VCaP (cell line): Measurements from ENCODE around the gene KCNMB4.

Experiments
- H3K27ac ChIP-seq: fragments of 450-650 bp; 2 replicates; pipeline ENCODE4 v1.5.1; 2017
- TF ChIP-seq, protein P1 (sequence below): fragments of 450-650 bp; conservative IDR thresholded peaks from 2 replicates; pipeline ENCODE4 v1.5.1; 2017; ENCODE audit warnings: mild to moderate bottlenecking, moderate library complexity

The KCNMB4 gene

DNA sequence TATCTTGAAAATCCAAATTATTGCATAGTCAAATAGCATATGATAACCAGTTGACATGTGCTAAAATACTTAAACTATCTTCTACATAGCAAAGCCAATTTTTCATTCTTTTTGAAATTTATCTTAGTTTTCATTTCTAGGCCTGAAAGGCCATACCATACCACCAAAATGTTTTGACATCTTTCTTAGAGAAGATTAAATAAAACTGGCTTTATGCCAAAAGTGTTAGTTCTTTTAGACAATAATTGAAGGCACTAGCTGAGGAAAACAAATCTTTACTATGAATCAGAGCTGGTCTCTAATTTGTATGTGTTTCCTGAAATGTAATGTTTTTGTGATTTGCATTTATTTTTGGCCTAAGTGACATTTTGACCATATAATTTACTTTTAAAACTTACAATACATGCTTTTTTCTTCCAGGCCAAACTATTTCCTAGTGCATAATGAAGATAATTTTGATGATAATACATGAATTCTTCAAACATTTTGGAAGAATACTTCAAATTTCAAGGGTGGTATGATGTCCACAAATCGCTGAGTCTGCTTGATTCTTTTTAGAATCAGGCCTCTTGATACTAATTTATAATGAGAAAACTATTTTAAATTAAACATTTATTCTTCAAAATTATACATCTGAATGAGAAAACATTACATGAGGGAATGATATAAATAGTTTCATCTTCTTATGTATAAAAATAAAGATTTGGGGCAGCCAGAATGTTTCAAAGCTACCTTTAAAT, 6.5 kb upstream of the KCNMB4 start:
- H3K27ac ChIP-seq: no peak overlapping the region
- TF ChIP-seq, protein P1, sequence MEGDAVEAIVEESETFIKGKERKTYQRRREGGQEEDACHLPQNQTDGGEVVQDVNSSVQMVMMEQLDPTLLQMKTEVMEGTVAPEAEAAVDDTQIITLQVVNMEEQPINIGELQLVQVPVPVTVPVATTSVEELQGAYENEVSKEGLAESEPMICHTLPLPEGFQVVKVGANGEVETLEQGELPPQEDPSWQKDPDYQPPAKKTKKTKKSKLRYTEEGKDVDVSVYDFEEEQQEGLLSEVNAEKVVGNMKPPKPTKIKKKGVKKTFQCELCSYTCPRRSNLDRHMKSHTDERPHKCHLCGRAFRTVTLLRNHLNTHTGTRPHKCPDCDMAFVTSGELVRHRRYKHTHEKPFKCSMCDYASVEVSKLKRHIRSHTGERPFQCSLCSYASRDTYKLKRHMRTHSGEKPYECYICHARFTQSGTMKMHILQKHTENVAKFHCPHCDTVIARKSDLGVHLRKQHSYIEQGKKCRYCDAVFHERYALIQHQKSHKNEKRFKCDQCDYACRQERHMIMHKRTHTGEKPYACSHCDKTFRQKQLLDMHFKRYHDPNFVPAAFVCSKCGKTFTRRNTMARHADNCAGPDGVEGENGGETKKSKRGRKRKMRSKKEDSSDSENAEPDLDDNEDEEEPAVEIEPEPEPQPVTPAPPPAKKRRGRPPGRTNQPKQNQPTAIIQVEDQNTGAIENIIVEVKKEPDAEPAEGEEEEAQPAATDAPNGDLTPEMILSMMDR: no peak

DNA sequence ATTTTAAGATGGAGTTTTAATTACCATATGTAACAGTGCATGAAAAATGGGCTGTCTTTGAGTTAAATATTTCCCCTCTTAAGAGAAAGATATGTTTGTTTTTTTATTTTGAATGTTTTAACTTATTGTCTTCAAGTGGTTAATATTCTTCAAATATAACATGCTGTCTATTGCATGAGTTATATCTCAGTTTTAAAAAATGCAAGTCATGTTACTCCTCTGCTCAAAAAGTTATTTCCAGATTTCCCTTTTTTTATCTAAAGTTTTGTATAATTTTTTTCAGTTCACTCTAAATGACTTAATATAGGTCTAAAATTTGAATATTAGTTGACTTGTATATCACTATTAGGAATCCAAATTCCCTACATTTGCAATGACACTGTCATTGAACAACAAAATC, 5.9 kb upstream of the KCNMB4 start:
- TF ChIP-seq, protein P1: no peak

GRCh38 chr12:70364695-70365397, 1.2 kb upstream of the KCNMB4 start:
- TF ChIP-seq, protein P1: no peak
- no peak overlapping the region for H3K27ac ChIP-seq

More for the DNA sequence above, 5.9 kb upstream of the KCNMB4 start:
- no peak overlapping the region for H3K27ac ChIP-seq

DNA sequence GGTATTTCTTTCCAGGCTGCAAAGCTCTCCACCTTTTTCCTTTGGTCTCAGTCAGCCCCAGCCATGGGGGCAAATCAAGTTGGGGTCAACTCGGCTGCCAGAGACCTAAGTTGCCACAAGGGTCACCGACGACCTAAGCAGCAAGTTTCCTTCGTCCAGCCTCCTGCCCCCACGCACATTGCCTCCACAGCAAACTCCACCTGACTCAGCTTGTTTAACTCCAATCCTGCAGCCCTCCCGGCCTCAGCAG, 767 bp upstream of the KCNMB4 start:
- TF ChIP-seq, protein P1: no peak
- peak overlapping the region; percentile 45 for H3K27ac ChIP-seq

DNA sequence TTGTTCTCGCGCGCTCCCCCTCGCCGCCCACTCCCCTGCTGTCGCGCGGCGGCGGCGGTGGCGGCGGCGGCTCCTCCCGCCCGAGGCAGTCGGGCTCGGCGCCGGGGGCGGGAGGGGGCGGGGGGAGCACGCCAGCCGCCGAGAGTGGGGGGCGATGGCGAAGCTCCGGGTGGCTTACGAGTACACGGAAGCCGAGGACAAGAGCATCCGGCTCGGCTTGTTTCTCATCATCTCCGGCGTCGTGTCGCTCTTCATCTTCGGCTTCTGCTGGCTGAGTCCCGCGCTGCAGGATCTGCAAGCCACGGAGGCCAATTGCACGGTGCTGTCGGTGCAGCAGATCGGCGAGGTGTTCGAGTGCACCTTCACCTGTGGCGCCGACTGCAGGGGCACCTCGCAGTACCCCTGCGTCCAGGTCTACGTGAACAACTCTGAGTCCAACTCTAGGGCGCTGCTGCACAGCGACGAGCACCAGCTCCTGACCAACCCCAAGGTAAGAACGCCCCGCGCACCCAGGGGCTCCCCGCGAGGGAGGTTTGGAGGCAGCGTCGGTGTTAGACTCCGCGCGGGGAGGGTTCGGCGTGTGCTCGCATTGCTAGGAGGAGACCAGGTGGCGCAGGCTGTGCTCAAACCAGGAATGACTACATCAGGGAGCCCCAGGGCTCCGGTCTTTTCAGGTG, 629 bp downstream of the KCNMB4 start:
- peak overlapping the region; percentile 45 for H3K27ac ChIP-seq
- TF ChIP-seq, protein P1: 0 out of 2 replicates have a peak, but pooled peaks have one; percentile 3

GRCh38 chr12:70367258-70368141, 1.4 kb downstream of the KCNMB4 start:
- peak overlapping the region; percentile 45 for H3K27ac ChIP-seq
- TF ChIP-seq, protein P1: no peak
